GM23338 (cell line): ENCODE data around the gene MRAS. TPM values are rescaled to one million over a fixed set of nuclear protein-coding genes. Genes with fewer than 3 reads are reported as not detected.

Source experiments
- ATAC-seq: fragments of 200-7000 bp; cut with Tn5 transposase; 3 replicates; pipeline ENCODE4 v1.9.1; 2020
- DNase-seq: peaks from one replicate; pipeline ENCODE4 v3.0.0-alpha.2; 2015; ENCODE audit warnings: low spot score
- H2AFZ ChIP-seq: fragments of 200-600 bp; sonication (generic); 2 replicates; pipeline ENCODE4 v1.8.0; 2016; ENCODE audit warnings: antibody characterized with exemption, mild to moderate bottlenecking, moderate library complexity
- H3F3A ChIP-seq: fragments of 200-600 bp; sonication (generic); replicated peaks from 2 replicates; pipeline ENCODE4 v1.8.0; 2017; ENCODE audit warnings: antibody characterized with exemption, mixed run types, low read depth
- H3K27ac ChIP-seq: fragments of 200-600 bp; sonication (generic); 2 replicates; pipeline ENCODE4 v1.6.1; 2016; ENCODE audit warnings: low read depth
- H3K27me3 ChIP-seq: fragments of 200-600 bp; sonication (generic); 2 replicates; pipeline ENCODE4 v1.8.0; 2016; ENCODE audit warnings: mild to moderate bottlenecking, mixed run types, moderate library complexity; ENCODE audit not compliant: insufficient read depth
- H3K36me3 ChIP-seq: fragments of 200-600 bp; sonication (generic); 2 replicates; pipeline ENCODE4 v1.8.0; 2016; ENCODE audit warnings: mild to moderate bottlenecking; ENCODE audit not compliant: insufficient read depth
- H3K4me1 ChIP-seq: fragments of 200-600 bp; sonication (generic); 2 replicates; pipeline ENCODE4 v1.8.0; 2016; ENCODE audit warnings: mild to moderate bottlenecking, moderate library complexity; ENCODE audit not compliant: insufficient read depth
- H3K4me2 ChIP-seq: fragments of 200-600 bp; sonication (generic); 2 replicates; pipeline ENCODE4 v1.7.1; 2017; ENCODE audit warnings: mixed run types
- H3K4me3 ChIP-seq: fragments of 200-600 bp; sonication (generic); 2 replicates; pipeline ENCODE4 v1.6.1; 2016; ENCODE audit warnings: mixed run types
- H3K79me2 ChIP-seq: fragments of 200-600 bp; sonication (generic); replicated peaks from 2 replicates; pipeline ENCODE4 v1.8.0; 2017; ENCODE audit warnings: mild to moderate bottlenecking; ENCODE audit not compliant: insufficient read depth
- H3K9me2 ChIP-seq: fragments of 200-600 bp; sonication (generic); 2 replicates; pipeline ENCODE4 v1.8.0; 2017; ENCODE audit not compliant: insufficient read depth
- H4K20me1 ChIP-seq: fragments of 200-600 bp; sonication (generic); replicated peaks from 2 replicates; pipeline ENCODE4 v1.8.0; 2017; ENCODE audit warnings: mild to moderate bottlenecking; ENCODE audit not compliant: insufficient read depth
- H3K27ac Mint-ChIP-seq: 2 replicates; pipeline ENCODE4 v1.8.0; 2020; ENCODE audit warnings: inconsistent platforms, mild to moderate bottlenecking, moderate library complexity, mixed read lengths
- H3K27me3 Mint-ChIP-seq: 3 replicates; pipeline ENCODE4 v1.8.0; 2022; ENCODE audit warnings: low read depth, mild to moderate bottlenecking, moderate library complexity, mixed read lengths, inconsistent platforms; ENCODE audit not compliant: insufficient read depth, poor library complexity
- H3K36me3 Mint-ChIP-seq: 3 replicates; pipeline ENCODE4 v1.8.0; 2021; ENCODE audit warnings: low read depth, mild to moderate bottlenecking, inconsistent platforms, moderate library complexity, mixed read lengths
- H3K4me1 Mint-ChIP-seq: 3 replicates; pipeline ENCODE4 v1.8.0; 2020; ENCODE audit warnings: mild to moderate bottlenecking, inconsistent platforms, mixed read lengths
- H3K4me3 Mint-ChIP-seq: 3 replicates; pipeline ENCODE4 v1.8.0; 2021; ENCODE audit warnings: moderate library complexity, mild to moderate bottlenecking, inconsistent platforms, mixed read lengths
- H3K9me3 Mint-ChIP-seq: 3 replicates; pipeline ENCODE4 v1.8.0; 2020; ENCODE audit warnings: moderate library complexity, mild to moderate bottlenecking, inconsistent platforms, mixed read lengths
- CREB1 ChIP-seq: fragments of 250-450 bp; sonication (Bioruptor Pico); IDR thresholded peaks from 2 replicates; pipeline ENCODE4 v1.5.0; 2020; ENCODE audit warnings: low read depth, mild to moderate bottlenecking, moderate library complexity
- EZH2phosphoT487 ChIP-seq: fragments of 200-600 bp; sonication (generic); IDR thresholded peaks from one replicate; pipeline ENCODE4 v1.8.1; 2018; ENCODE audit warnings: antibody characterized with exemption; ENCODE audit not compliant: unreplicated experiment
- STAT1 ChIP-seq: IDR thresholded peaks from one replicate; pipeline ENCODE4 v1.6.1; 2016; ENCODE audit warnings: antibody characterized with exemption; ENCODE audit not compliant: unreplicated experiment
- ZNF114 ChIP-seq: fragments of 250-450 bp; sonication (Bioruptor Pico); IDR thresholded peaks from 2 replicates; pipeline ENCODE4 v1.5.0; 2020; ENCODE audit warnings: mild to moderate bottlenecking, moderate library complexity
- ZNF331 ChIP-seq: fragments of 250-450 bp; sonication (Bioruptor Pico); IDR thresholded peaks from 2 replicates; pipeline ENCODE4 v1.5.0; 2020; ENCODE audit warnings: low read depth, mild to moderate bottlenecking, moderate library complexity
- polyA plus RNA-seq: library from polyadenylated mRNA; unstranded; fragments of >200 nt; fragmentation: Nextera tagmentation; extraction: Ambion mirVana; gene quantifications from 2 replicates; pipeline ENCODE4 v1.2.1, GENCODE V29; 2016
- total RNA-seq: library from RNA; depleted of rRNA; stranded (reverse); fragments of >200 nt; shearing (Covaris generic); gene quantifications from 2 replicates; pipeline ENCODE4 v1.2.3, GENCODE V29; 2014
- TF ChIP-seq, protein P1 (sequence below): fragments of 250-450 bp; sonication (Bioruptor Pico); IDR thresholded peaks from 2 replicates; pipeline ENCODE4 v1.5.0; 2020; ENCODE audit warnings: mild to moderate bottlenecking, moderate library complexity
- TF ChIP-seq, protein P2 (sequence below), 2 experiments: fragments of 200-600 bp in 1 of 2; sonication (generic) in 1 of 2; conservative IDR thresholded peaks; 2 replicates each; pipeline versions ENCODE4 v1.5.1 to v1.6.1; 2016 to 2017; ENCODE audit warnings: antibody characterized with exemption in 2 of 2, low read depth in 2 of 2, mild to moderate bottlenecking in 2 of 2, moderate library complexity in 1 of 2
- TF ChIP-seq, protein P3 (sequence below): IDR thresholded peaks from one replicate; pipeline ENCODE4 v1.6.1; 2018; ENCODE audit warnings: antibody characterized with exemption; ENCODE audit not compliant: unreplicated experiment
- TF ChIP-seq, protein P4 (sequence below): IDR thresholded peaks from 2 replicates; pipeline ENCODE4 v1.6.1; 2016; ENCODE audit warnings: antibody characterized with exemption

The MRAS gene
- total and polyA plus RNA-seq, 2 experiments from 2014 or later = 9.1 to 10.2 TPM

DNA sequence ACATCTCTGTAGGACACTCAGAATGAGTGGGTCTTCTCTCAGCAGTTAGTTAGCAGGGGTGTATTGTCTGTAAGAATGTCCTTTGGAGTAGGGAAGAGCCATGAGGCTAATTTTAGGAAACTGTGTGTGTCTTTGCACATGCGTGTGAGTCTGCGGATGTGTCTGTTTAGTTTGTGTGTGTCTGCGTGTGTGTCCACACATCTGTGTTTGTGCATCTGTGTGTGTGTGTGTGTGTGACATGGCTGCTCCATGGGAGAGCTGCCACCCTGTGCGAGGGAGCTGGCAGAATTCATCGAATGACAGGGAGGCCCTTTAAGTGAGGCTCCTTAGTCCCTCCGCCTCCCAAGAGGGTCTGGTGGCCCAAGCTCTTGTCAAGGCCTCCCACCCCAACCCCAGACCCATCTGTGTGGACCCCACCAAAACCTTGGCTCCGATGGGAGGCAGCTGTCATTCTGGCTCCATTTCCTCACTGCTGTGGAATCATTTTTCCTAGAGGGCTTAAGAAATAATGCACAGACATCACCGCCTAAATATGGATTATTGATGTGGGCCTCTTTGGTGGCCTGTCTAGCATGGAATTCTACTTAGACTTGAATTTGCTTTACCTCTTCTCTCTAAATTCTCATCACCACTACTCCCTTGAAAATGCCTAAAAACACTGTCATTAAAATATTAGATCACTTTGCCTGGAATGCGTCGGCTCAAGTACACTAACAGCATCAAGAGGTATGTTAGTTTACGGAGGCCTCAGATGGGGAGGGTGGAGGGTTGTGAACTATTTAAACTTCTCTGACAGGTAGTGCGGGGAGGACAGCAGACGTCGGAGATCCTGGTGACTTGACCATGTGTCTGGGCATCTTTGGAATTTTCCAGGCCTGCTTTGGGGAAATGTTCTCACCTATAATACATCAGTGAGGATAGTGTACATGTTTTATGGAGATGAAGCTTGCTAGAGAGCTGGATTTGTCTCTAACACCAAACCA is 95.4 kb downstream of the MRAS start:
- Mint-ChIP-seq H3K27ac (no peak overlapping the region), H3K4me1 (peaks cover 9% of the 10 kb centered on the region), H3K36me3 (no peaks in the 10 kb centered on the region), H3K4me3 (no peak overlapping the region), H3K27me3 (peaks cover 6% of the 10 kb centered on the region), H3K9me3 (no peaks in the 10 kb centered on the region)
- no peak for DNase-seq
- TF ChIP-seq, protein P1, sequence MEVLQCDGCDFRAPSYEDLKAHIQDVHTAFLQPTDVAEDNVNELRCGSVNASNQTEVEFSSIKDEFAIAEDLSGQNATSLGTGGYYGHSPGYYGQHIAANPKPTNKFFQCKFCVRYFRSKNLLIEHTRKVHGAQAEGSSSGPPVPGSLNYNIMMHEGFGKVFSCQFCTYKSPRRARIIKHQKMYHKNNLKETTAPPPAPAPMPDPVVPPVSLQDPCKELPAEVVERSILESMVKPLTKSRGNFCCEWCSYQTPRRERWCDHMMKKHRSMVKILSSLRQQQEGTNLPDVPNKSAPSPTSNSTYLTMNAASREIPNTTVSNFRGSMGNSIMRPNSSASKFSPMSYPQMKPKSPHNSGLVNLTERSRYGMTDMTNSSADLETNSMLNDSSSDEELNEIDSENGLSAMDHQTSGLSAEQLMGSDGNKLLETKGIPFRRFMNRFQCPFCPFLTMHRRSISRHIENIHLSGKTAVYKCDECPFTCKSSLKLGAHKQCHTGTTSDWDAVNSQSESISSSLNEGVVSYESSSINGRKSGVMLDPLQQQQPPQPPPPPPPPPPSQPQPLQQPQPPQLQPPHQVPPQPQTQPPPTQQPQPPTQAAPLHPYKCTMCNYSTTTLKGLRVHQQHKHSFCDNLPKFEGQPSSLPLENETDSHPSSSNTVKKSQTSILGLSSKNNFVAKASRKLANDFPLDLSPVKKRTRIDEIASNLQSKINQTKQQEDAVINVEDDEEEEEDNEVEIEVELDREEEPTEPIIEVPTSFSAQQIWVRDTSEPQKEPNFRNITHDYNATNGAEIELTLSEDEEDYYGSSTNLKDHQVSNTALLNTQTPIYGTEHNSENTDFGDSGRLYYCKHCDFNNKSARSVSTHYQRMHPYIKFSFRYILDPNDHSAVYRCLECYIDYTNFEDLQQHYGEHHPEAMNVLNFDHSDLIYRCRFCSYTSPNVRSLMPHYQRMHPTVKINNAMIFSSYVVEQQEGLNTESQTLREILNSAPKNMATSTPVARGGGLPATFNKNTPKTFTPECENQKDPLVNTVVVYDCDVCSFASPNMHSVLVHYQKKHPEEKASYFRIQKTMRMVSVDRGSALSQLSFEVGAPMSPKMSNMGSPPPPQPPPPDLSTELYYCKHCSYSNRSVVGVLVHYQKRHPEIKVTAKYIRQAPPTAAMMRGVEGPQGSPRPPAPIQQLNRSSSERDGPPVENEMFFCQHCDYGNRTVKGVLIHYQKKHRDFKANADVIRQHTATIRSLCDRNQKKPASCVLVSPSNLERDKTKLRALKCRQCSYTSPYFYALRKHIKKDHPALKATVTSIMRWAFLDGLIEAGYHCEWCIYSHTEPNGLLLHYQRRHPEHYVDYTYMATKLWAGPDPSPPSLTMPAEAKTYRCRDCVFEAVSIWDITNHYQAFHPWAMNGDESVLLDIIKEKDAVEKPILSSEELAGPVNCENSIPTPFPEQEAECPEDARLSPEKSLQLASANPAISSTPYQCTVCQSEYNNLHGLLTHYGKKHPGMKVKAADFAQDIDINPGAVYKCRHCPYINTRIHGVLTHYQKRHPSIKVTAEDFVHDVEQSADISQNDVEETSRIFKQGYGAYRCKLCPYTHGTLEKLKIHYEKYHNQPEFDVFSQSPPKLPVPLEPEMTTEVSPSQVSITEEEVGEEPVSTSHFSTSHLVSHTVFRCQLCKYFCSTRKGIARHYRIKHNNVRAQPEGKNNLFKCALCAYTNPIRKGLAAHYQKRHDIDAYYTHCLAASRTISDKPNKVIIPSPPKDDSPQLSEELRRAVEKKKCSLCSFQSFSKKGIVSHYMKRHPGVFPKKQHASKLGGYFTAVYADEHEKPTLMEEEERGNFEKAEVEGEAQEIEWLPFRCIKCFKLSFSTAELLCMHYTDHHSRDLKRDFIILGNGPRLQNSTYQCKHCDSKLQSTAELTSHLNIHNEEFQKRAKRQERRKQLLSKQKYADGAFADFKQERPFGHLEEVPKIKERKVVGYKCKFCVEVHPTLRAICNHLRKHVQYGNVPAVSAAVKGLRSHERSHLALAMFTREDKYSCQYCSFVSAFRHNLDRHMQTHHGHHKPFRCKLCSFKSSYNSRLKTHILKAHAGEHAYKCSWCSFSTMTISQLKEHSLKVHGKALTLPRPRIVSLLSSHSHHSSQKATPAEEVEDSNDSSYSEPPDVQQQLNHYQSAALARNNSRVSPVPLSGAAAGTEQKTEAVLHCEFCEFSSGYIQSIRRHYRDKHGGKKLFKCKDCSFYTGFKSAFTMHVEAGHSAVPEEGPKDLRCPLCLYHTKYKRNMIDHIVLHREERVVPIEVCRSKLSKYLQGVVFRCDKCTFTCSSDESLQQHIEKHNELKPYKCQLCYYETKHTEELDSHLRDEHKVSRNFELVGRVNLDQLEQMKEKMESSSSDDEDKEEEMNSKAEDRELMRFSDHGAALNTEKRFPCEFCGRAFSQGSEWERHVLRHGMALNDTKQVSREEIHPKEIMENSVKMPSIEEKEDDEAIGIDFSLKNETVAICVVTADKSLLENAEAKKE (CRISPR knock-in tag) = no peak
- no peak for TF ChIP-seq CREB1 (CRISPR knock-in tag)
- no peak for TF ChIP-seq ZNF331 (CRISPR knock-in tag)
- TF ChIP-seq STAT1 = no peak
- TF ChIP-seq ZNF114 (CRISPR knock-in tag) = no peak
- TF ChIP-seq, protein P2, sequence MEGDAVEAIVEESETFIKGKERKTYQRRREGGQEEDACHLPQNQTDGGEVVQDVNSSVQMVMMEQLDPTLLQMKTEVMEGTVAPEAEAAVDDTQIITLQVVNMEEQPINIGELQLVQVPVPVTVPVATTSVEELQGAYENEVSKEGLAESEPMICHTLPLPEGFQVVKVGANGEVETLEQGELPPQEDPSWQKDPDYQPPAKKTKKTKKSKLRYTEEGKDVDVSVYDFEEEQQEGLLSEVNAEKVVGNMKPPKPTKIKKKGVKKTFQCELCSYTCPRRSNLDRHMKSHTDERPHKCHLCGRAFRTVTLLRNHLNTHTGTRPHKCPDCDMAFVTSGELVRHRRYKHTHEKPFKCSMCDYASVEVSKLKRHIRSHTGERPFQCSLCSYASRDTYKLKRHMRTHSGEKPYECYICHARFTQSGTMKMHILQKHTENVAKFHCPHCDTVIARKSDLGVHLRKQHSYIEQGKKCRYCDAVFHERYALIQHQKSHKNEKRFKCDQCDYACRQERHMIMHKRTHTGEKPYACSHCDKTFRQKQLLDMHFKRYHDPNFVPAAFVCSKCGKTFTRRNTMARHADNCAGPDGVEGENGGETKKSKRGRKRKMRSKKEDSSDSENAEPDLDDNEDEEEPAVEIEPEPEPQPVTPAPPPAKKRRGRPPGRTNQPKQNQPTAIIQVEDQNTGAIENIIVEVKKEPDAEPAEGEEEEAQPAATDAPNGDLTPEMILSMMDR (conservative IDR thresholded peaks at IDR 0.05; ENCODE audit: low read depth in 2 of 2) = no peak
- TF ChIP-seq, protein P3, sequence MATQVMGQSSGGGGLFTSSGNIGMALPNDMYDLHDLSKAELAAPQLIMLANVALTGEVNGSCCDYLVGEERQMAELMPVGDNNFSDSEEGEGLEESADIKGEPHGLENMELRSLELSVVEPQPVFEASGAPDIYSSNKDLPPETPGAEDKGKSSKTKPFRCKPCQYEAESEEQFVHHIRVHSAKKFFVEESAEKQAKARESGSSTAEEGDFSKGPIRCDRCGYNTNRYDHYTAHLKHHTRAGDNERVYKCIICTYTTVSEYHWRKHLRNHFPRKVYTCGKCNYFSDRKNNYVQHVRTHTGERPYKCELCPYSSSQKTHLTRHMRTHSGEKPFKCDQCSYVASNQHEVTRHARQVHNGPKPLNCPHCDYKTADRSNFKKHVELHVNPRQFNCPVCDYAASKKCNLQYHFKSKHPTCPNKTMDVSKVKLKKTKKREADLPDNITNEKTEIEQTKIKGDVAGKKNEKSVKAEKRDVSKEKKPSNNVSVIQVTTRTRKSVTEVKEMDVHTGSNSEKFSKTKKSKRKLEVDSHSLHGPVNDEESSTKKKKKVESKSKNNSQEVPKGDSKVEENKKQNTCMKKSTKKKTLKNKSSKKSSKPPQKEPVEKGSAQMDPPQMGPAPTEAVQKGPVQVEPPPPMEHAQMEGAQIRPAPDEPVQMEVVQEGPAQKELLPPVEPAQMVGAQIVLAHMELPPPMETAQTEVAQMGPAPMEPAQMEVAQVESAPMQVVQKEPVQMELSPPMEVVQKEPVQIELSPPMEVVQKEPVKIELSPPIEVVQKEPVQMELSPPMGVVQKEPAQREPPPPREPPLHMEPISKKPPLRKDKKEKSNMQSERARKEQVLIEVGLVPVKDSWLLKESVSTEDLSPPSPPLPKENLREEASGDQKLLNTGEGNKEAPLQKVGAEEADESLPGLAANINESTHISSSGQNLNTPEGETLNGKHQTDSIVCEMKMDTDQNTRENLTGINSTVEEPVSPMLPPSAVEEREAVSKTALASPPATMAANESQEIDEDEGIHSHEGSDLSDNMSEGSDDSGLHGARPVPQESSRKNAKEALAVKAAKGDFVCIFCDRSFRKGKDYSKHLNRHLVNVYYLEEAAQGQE = no peak
- TF ChIP-seq EZH2phosphoT487 = no peak
- TF ChIP-seq, protein P4, sequence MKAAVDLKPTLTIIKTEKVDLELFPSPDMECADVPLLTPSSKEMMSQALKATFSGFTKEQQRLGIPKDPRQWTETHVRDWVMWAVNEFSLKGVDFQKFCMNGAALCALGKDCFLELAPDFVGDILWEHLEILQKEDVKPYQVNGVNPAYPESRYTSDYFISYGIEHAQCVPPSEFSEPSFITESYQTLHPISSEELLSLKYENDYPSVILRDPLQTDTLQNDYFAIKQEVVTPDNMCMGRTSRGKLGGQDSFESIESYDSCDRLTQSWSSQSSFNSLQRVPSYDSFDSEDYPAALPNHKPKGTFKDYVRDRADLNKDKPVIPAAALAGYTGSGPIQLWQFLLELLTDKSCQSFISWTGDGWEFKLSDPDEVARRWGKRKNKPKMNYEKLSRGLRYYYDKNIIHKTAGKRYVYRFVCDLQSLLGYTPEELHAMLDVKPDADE = no peak
- Histone ChIP-seq H4K20me1 (0 out of 2 replicates have a peak, but pooled peaks cover 2% of the 10 kb centered on the region), H3F3A (no peaks in the 10 kb centered on the region), H3K4me2 (no peak overlapping the region), H3K79me2 (no peaks in the 10 kb centered on the region), H3K27ac (no peak overlapping the region), H3K4me1 (no peaks in the 10 kb centered on the region; the same call in 1 of the 2 replicates), H3K36me3 (no peaks in the 10 kb centered on the region), H3K9me2 (no peaks in the 10 kb centered on the region), H2AFZ (no peak overlapping the region), H3K4me3 (no peak overlapping the region), H3K27me3 (no peaks in the 10 kb centered on the region)
- no peak for ATAC-seq
